C4-2B (cell line): ENCODE measurements around the gene NEUROD1.

Experiments used
- H3K27ac ChIP-seq: fragments of 450-650 bp; 2 replicates; pipeline ENCODE4 v1.5.1; 2017
- CTCF ChIP-seq: fragments of 450-650 bp; conservative IDR thresholded peaks from 2 replicates; pipeline ENCODE4 v1.5.1; 2017; ENCODE audit warnings: mild to moderate bottlenecking
- ZFX ChIP-seq: fragments of 450-650 bp; IDR thresholded peaks from 2 replicates; pipeline ENCODE4 v1.6.1; 2017

The NEUROD1 gene

GRCh38 chr2:181628590-181629585 lies 51.4 kb downstream of the NEUROD1 start:
- H3K27ac ChIP-seq: no peak overlapping the region
- no peak for TF ChIP-seq CTCF
- no peak for TF ChIP-seq ZFX

- no peak overlapping the region for H3K27ac ChIP-seq
- TF ChIP-seq ZFX: no peak
- no peak for TF ChIP-seq CTCF
Measured at GRCh38 chr2:181627545-181627944, 52.8 kb downstream of the NEUROD1 start.

GRCh38 chr2:181626671-181627070 lies 53.6 kb downstream of the NEUROD1 start:
- no peak for TF ChIP-seq CTCF
- H3K27ac ChIP-seq: no peak overlapping the region
